Medulla oblongata (tissue), 1 donor: ENCODE results near the gene DNMBP.
"Not testable (repeated sequence)": the region's sequence is repeated elsewhere in the genome, so short reads cannot be mapped to it uniquely, and the experiment has no call there.

Experiments
- DNase-seq: peaks from one replicate; pipeline ENCODE4 v3.0.0-alpha.2; 2015; ENCODE audit errors: extremely low spot score

DNMBP gene

GRCh38 chr10:99958302-99958701, 51.4 kb downstream of the DNMBP start:
- no peak for DNase-seq

- not testable (repeated sequence) for DNase-seq
These were observed 56.2 kb downstream of the DNMBP start for GRCh38 chr10:99953510-99953909.

GRCh38 chr10:99952799-99953198, 56.9 kb downstream of the DNMBP start:
- no peak for DNase-seq

- DNase-seq, result not testable (repeated sequence)
These were observed 63.7 kb downstream of the DNMBP start for GRCh38 chr10:99946051-99946450.

- DNase-seq, result no peak
These were observed 64.5 kb downstream of the DNMBP start for GRCh38 chr10:99945263-99945662.

GRCh38 chr10:99944860-99945259, 64.9 kb downstream of the DNMBP start:
- DNase-seq, result no peak

- no peak for DNase-seq
These were observed 65.8 kb downstream of the DNMBP start for GRCh38 chr10:99943908-99944307.

GRCh38 chr10:99941942-99942820, 67.6 kb downstream of the DNMBP start:
- no peak for DNase-seq

- no peak for DNase-seq
These were observed 71.2 kb downstream of the DNMBP start for GRCh38 chr10:99938563-99938962.

- DNase-seq, result no peak
These were observed 72.1 kb downstream of the DNMBP start for GRCh38 chr10:99937630-99938029.

- not testable (repeated sequence) for DNase-seq
These were observed 77.4 kb downstream of the DNMBP start for GRCh38 chr10:99932203-99932957.

GRCh38 chr10:99930731-99931550, 78.8 kb downstream of the DNMBP start:
- no peak for DNase-seq

- DNase-seq, result no peak
These were observed 80.4 kb downstream of the DNMBP start for GRCh38 chr10:99929360-99929759.

- peak; percentile 20 for DNase-seq
These were observed 81.9 kb downstream of the DNMBP start for GRCh38 chr10:99927721-99928280.

GRCh38 chr10:99926925-99927720, 82.6 kb downstream of the DNMBP start:
- DNase-seq, result peak; percentile 27

- no peak for DNase-seq
These were observed 85.1 kb downstream of the DNMBP start for GRCh38 chr10:99924451-99925255.

GRCh38 chr10:99921948-99922347, 87.8 kb downstream of the DNMBP start:
- no peak for DNase-seq

- no peak for DNase-seq
These were observed 88.8 kb downstream of the DNMBP start for GRCh38 chr10:99920901-99921300.

GRCh38 chr10:99920486-99920885, 89.3 kb downstream of the DNMBP start:
- DNase-seq, result no peak
